Measurements from ENCODE around the gene IQCH. TPM values are rescaled to one million over a fixed set of nuclear protein-coding genes. Genes with fewer than 3 reads are reported as not detected.

Gene IQCH
- total and polyA plus RNA-seq, 9 of the 15 experiments (the other 6 are each of a cell fraction or from before 2014, with no cell fraction given) = 1.8 to 3.9 (median 2.7) TPM

DNA sequence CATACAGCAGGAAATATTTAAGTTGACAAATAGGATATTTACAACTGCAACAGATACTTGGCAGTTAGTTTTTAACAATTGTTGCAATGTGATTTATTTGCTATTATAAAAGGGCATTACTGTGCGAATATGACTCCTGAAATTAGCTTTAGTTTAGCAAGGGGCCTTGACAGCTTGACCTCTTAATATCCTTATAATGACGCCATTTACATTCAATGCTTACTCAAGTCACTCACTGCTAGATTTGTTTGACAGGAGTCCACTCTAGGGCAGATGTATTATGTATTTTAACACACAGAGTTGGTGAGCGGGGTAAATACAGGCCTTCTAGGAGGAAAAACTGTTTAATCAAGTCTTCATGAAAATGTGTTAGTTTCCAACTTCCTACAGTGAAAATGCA is 208.3 kb downstream of the IQCH start:
- no peak overlapping the region for H3K4me2 ChIP-seq (ENCODE audit: insufficient read depth, low read length)
- in situ Hi-C loops (cut with MboI) = no loop called here
- no peaks in the 10 kb centered on the region for H3K36me3 ChIP-seq (ENCODE audit: control insufficient read depth, insufficient read depth, low read length)
- BruUV-seq (replicated peaks) = no TSS peak
- no peak overlapping the region for H3K9ac ChIP-seq (ENCODE audit: insufficient read depth in 1 of 2, low read depth in 2 of 2, low read length in 2 of 2)
- POLR2A ChIA-PET = interaction anchor here (1.4 kb wide), 1 partner anchor 13 kb away, joined by 4 read pairs; no protein-coding TSS in a partner anchor
- no peaks in the 10 kb centered on the region for H4K20me1 ChIP-seq (replicated peaks; ENCODE audit: control insufficient read depth, insufficient read depth, low read length)
- H3K79me2 ChIP-seq (ENCODE audit: control insufficient read depth, insufficient read depth, low read length) = no peaks in the 10 kb centered on the region
- H2AFZ ChIP-seq (ENCODE audit: low read depth, low read length) = no peak overlapping the region
- no peaks in the 10 kb centered on the region for H3K9me3 ChIP-seq (replicated peaks; ENCODE audit: control insufficient read depth, insufficient read depth, low read depth, low read length)
- FAIRE-seq (no peak), ATAC-seq (no peak), DNase-seq (ENCODE audit: extremely low read depth in 1 of 4, low spot score in 3 of 4) (no peak)
- H3K27ac ChIP-seq (ENCODE audit: extremely low read depth, low read depth, low read length) = no peak overlapping the region
- H3K27me3 ChIP-seq (ENCODE audit: control insufficient read depth in 2 of 2, insufficient read depth in 2 of 2, low read length in 2 of 2) = 0 out of 5 replicates have a peak, but pooled peaks cover 0 to 4% of the 10 kb centered on the region in 2 experiments
- intact Hi-C loops (cut with micrococcal nuclease) = no loop called here
- CTCF ChIA-PET (ENCODE audit: low intra/inter-chr PET ratio) = no interaction called here
- H3K9me1 ChIP-seq (ENCODE audit: control insufficient read depth, insufficient read depth, low read length) = no peaks in the 10 kb centered on the region
- 51% methylated on average over 3 of the region's 3 CpGs for WGBS (ENCODE audit: insufficient coverage, low coverage, missing lambda C conversion rate)
- no peak overlapping the region for H3K4me3 ChIP-seq
- peaks cover 0 to 14% of the 10 kb centered on the region in 2 experiments; a peak in 3 of 5 replicates for H3K4me1 ChIP-seq (replicated peaks in 1 of 2; ENCODE audit: control insufficient read depth in 2 of 2, insufficient read depth in 2 of 2, low read length in 2 of 2)
- TF ChIP-seq CC2D1A (IDR thresholded peaks at IDR 0.05) (no peak), SREBF1 (IDR thresholded peaks at IDR 0.05; ENCODE audit: borderline replicate concordance, low read depth, low read length) (no peak), ZNF3 (CRISPR knock-in tag; IDR thresholded peaks at IDR 0.05) (no peak), ZNF785 (CRISPR knock-in tag; IDR thresholded peaks at IDR 0.05) (no peak), BRD4 (IDR thresholded peaks at IDR 0.05) (no peak), TAF7 (tag; IDR thresholded peaks at IDR 0.05) (no peak), NR2F6 (CRISPR knock-in tag; IDR thresholded peaks at IDR 0.05) (no peak)
- TF ChIP-seq, protein P1, sequence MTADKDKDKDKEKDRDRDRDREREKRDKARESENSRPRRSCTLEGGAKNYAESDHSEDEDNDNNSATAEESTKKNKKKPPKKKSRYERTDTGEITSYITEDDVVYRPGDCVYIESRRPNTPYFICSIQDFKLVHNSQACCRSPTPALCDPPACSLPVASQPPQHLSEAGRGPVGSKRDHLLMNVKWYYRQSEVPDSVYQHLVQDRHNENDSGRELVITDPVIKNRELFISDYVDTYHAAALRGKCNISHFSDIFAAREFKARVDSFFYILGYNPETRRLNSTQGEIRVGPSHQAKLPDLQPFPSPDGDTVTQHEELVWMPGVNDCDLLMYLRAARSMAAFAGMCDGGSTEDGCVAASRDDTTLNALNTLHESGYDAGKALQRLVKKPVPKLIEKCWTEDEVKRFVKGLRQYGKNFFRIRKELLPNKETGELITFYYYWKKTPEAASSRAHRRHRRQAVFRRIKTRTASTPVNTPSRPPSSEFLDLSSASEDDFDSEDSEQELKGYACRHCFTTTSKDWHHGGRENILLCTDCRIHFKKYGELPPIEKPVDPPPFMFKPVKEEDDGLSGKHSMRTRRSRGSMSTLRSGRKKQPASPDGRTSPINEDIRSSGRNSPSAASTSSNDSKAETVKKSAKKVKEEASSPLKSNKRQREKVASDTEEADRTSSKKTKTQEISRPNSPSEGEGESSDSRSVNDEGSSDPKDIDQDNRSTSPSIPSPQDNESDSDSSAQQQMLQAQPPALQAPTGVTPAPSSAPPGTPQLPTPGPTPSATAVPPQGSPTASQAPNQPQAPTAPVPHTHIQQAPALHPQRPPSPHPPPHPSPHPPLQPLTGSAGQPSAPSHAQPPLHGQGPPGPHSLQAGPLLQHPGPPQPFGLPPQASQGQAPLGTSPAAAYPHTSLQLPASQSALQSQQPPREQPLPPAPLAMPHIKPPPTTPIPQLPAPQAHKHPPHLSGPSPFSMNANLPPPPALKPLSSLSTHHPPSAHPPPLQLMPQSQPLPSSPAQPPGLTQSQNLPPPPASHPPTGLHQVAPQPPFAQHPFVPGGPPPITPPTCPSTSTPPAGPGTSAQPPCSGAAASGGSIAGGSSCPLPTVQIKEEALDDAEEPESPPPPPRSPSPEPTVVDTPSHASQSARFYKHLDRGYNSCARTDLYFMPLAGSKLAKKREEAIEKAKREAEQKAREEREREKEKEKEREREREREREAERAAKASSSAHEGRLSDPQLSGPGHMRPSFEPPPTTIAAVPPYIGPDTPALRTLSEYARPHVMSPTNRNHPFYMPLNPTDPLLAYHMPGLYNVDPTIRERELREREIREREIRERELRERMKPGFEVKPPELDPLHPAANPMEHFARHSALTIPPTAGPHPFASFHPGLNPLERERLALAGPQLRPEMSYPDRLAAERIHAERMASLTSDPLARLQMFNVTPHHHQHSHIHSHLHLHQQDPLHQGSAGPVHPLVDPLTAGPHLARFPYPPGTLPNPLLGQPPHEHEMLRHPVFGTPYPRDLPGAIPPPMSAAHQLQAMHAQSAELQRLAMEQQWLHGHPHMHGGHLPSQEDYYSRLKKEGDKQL (CRISPR knock-in tag; IDR thresholded peaks at IDR 0.05; ENCODE audit: borderline replicate concordance) = no peak
- TF ChIP-seq, protein P2, sequence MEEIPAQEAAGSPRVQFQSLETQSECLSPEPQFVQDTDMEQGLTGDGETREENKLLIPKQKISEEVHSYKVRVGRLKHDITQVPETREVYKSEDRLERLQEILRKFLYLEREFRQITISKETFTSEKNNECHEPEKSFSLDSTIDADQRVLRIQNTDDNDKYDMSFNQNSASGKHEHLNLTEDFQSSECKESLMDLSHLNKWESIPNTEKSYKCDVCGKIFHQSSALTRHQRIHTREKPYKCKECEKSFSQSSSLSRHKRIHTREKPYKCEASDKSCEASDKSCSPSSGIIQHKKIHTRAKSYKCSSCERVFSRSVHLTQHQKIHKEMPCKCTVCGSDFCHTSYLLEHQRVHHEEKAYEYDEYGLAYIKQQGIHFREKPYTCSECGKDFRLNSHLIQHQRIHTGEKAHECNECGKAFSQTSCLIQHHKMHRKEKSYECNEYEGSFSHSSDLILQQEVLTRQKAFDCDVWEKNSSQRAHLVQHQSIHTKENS (CRISPR knock-in tag; IDR thresholded peaks at IDR 0.05) = no peak
- TF ChIP-seq, protein P3, sequence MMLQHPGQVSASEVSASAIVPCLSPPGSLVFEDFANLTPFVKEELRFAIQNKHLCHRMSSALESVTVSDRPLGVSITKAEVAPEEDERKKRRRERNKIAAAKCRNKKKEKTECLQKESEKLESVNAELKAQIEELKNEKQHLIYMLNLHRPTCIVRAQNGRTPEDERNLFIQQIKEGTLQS (IDR thresholded peaks at IDR 0.05) = no peak
- TF ChIP-seq, protein P3 (CRISPR knock-in tag; conservative IDR thresholded peaks at IDR 0.05) = no peak
- TF ChIP-seq, protein P4, sequence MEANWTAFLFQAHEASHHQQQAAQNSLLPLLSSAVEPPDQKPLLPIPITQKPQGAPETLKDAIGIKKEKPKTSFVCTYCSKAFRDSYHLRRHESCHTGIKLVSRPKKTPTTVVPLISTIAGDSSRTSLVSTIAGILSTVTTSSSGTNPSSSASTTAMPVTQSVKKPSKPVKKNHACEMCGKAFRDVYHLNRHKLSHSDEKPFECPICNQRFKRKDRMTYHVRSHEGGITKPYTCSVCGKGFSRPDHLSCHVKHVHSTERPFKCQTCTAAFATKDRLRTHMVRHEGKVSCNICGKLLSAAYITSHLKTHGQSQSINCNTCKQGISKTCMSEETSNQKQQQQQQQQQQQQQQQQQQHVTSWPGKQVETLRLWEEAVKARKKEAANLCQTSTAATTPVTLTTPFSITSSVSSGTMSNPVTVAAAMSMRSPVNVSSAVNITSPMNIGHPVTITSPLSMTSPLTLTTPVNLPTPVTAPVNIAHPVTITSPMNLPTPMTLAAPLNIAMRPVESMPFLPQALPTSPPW (CRISPR knock-in tag; IDR thresholded peaks at IDR 0.05) = no peak
- TF ChIP-seq, protein P5, sequence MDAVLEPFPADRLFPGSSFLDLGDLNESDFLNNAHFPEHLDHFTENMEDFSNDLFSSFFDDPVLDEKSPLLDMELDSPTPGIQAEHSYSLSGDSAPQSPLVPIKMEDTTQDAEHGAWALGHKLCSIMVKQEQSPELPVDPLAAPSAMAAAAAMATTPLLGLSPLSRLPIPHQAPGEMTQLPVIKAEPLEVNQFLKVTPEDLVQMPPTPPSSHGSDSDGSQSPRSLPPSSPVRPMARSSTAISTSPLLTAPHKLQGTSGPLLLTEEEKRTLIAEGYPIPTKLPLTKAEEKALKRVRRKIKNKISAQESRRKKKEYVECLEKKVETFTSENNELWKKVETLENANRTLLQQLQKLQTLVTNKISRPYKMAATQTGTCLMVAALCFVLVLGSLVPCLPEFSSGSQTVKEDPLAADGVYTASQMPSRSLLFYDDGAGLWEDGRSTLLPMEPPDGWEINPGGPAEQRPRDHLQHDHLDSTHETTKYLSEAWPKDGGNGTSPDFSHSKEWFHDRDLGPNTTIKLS (IDR thresholded peaks at IDR 0.05; ENCODE audit: borderline replicate concordance, low read depth) = no peak

All from K562 (cell line).